Astrocyte (in vitro differentiated cells and primary cell): Measurements from ENCODE around the gene CCNB1IP1. TPM values are rescaled to one million over a fixed set of nuclear protein-coding genes. Genes with fewer than 3 reads are reported as not detected.
"Not testable (repeated sequence)": the region's sequence is repeated elsewhere in the genome, so short reads cannot be mapped to it uniquely, and the experiment has no call there.

Source experiments
- DNase-seq: peaks from one replicate; pipeline ENCODE4 v3.0.0-alpha.2; 2010; ENCODE audit warnings: low read depth
- FAIRE-seq: peaks from 2 replicates; lab custom pipeline; 2011; peaks lifted over from hg19 to GRCh38; lab: Jason Lieb, UNC
- H2AFZ ChIP-seq: 2 replicates; pipeline ENCODE4 v1.6.0; 2012; ENCODE audit warnings: low read depth, low read length, inconsistent platforms
- H3K27ac ChIP-seq: 2 replicates; pipeline ENCODE4 v1.5.1; 2011; ENCODE audit warnings: low read depth, low read length, inconsistent platforms
- H3K27me3 ChIP-seq: 2 replicates; pipeline ENCODE4 v1.6.0; 2011; ENCODE audit warnings: low read length, inconsistent platforms; ENCODE audit not compliant: insufficient read depth
- H3K36me3 ChIP-seq: 2 replicates; pipeline ENCODE4 v1.5.1; 2011; ENCODE audit warnings: low read length, inconsistent platforms; ENCODE audit not compliant: insufficient read depth
- H3K4me1 ChIP-seq: 2 replicates; pipeline ENCODE4 v1.5.1; 2011; ENCODE audit warnings: low read length, inconsistent platforms; ENCODE audit not compliant: insufficient read depth
- H3K4me2 ChIP-seq: 2 replicates; pipeline ENCODE4 v1.6.0; 2012; ENCODE audit warnings: low read length, inconsistent platforms
- H3K4me3 ChIP-seq: 2 replicates; pipeline ENCODE4 v1.5.1; 2011; ENCODE audit warnings: low read depth, mild to moderate bottlenecking, low read length, inconsistent platforms; ENCODE audit not compliant: insufficient read depth
- H3K79me2 ChIP-seq: 2 replicates; pipeline ENCODE4 v1.6.0; 2012; ENCODE audit warnings: mild to moderate bottlenecking, low read length, inconsistent platforms; ENCODE audit not compliant: insufficient read depth
- H3K9ac ChIP-seq: 2 replicates; pipeline ENCODE4 v1.6.0; 2012; ENCODE audit warnings: mild to moderate bottlenecking, low read length, inconsistent platforms
- H3K9me3 ChIP-seq: 2 replicates; pipeline ENCODE4 v1.5.1; 2012; ENCODE audit warnings: low read depth, mild to moderate bottlenecking, low read length, inconsistent platforms; ENCODE audit not compliant: insufficient read depth
- H4K20me1 ChIP-seq: 2 replicates; pipeline ENCODE4 v1.6.0; 2012; ENCODE audit warnings: low read length, inconsistent platforms; ENCODE audit not compliant: insufficient read depth
- H3K27ac Mint-ChIP-seq: one replicate; pipeline ENCODE4 v1.8.0; 2021; ENCODE audit warnings: mild to moderate bottlenecking, mixed read lengths; ENCODE audit not compliant: unreplicated experiment
- H3K27me3 Mint-ChIP-seq: one replicate; pipeline ENCODE4 v1.8.0; 2021; ENCODE audit warnings: low read depth, mixed read lengths; ENCODE audit not compliant: unreplicated experiment
- H3K36me3 Mint-ChIP-seq: one replicate; pipeline ENCODE4 v1.8.0; 2021; ENCODE audit warnings: low read depth, mixed read lengths; ENCODE audit not compliant: unreplicated experiment
- H3K4me1 Mint-ChIP-seq: one replicate; pipeline ENCODE4 v1.8.0; 2021; ENCODE audit warnings: low read depth, mixed read lengths; ENCODE audit not compliant: unreplicated experiment
- H3K4me3 Mint-ChIP-seq: one replicate; pipeline ENCODE4 v1.8.0; 2021; ENCODE audit warnings: mild to moderate bottlenecking, moderate library complexity, mixed read lengths; ENCODE audit not compliant: unreplicated experiment
- H3K9me3 Mint-ChIP-seq: one replicate; pipeline ENCODE4 v1.8.0; 2021; ENCODE audit warnings: mild to moderate bottlenecking, mixed read lengths; ENCODE audit not compliant: unreplicated experiment
- CTCF ChIP-seq: IDR thresholded peaks from 2 replicates; pipeline ENCODE4 v1.5.1; 2011; ENCODE audit warnings: low read depth, mild to moderate bottlenecking, inconsistent platforms, low read length, moderate library complexity; ENCODE audit not compliant: insufficient read depth
- EZH2 ChIP-seq: IDR thresholded peaks from 2 replicates; pipeline ENCODE4 v1.6.1; 2012; ENCODE audit warnings: mild to moderate bottlenecking, low read length, inconsistent platforms; ENCODE audit not compliant: insufficient read depth
- total RNA-seq: library from RNA; stranded (reverse); gene quantifications from 2 replicates; pipeline ENCODE4 v1.2.1, GENCODE V29; 2021

Gene CCNB1IP1
- total RNA-seq, 1 donor from 2014 or later: 89.1 TPM

DNA sequence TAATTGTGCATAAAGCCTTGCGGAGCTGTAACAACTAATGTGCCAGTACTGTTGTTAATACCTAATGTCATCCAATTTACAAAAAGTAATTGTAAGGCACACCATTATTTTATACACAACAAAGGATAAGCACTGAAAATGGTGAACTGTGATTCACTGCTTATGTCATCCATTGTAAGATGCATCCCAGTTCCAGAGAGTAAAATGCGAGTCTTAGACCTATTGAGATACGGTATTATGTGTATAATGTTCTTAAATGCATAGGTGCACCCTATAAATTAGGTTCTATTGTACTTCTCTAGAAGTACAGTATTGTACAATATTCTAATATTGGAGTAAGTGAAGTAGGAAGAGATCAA, 10.8 kb upstream of the CCNB1IP1 start:
- H3K27me3 ChIP-seq: no peaks in the 10 kb centered on the region
- no peaks in the 10 kb centered on the region for H3K9me3 ChIP-seq
- Mint-ChIP-seq H3K27ac (peak overlapping the region; percentile 94), H3K4me3 (peak overlapping the region; percentile 88), H3K27me3 (no peaks in the 10 kb centered on the region), H3K4me1 (no peaks in the 10 kb centered on the region), H3K36me3 (peaks cover 3% of the 10 kb centered on the region), H3K9me3 (no peaks in the 10 kb centered on the region)
- no peak for TF ChIP-seq CTCF
- TF ChIP-seq EZH2: no peak
- peak overlapping the region; percentile 81 for H3K4me2 ChIP-seq
- H3K36me3 ChIP-seq: peaks cover 27% of the 10 kb centered on the region
- H4K20me1 ChIP-seq: no peaks in the 10 kb centered on the region
- H3K4me3 ChIP-seq: peak overlapping the region; percentile 99
- H3K27ac ChIP-seq: peak overlapping the region; percentile 95
- peaks cover 5% of the 10 kb centered on the region for H3K4me1 ChIP-seq
- H2AFZ ChIP-seq: peak overlapping the region; percentile 76
- DNase-seq (peak; percentile 20), FAIRE-seq (no peak)
- H3K79me2 ChIP-seq: peaks cover 24% of the 10 kb centered on the region
- H3K9ac ChIP-seq: peak overlapping the region; percentile 98

GRCh38 chr14:20343092-20343861, 10.2 kb upstream of the CCNB1IP1 start, which contains the start of gene PARP2:
TSS of gene PARP2 (plus strand) at chr14:20343635. CDS start at chr14:20343642, 7 bp downstream.
- Histone ChIP-seq H3K4me3 (peak within 1 kb of the TSS; percentile 99), H3K27me3 (no peaks in the 10 kb centered on the region), H3K9me3 (no peaks in the 10 kb centered on the region), H3K4me2 (peak within 1 kb of the TSS; percentile 89), H4K20me1 (no peaks in the 10 kb centered on the region), H3K36me3 (peaks cover 24% of the 10 kb centered on the region), H3K79me2 (peaks cover 24% of the 10 kb centered on the region), H2AFZ (peak within 1 kb of the TSS; percentile 76), H3K27ac (peak within 1 kb of the TSS; percentile 95), H3K4me1 (peaks cover 5% of the 10 kb centered on the region), H3K9ac (peak within 1 kb of the TSS; percentile 98)
- TF ChIP-seq EZH2: no peak
- TF ChIP-seq CTCF: no peak
- peak within 1 kb of the TSS; percentile 94 for H3K27ac Mint-ChIP-seq
- no peaks in the 10 kb centered on the region for H3K4me1 Mint-ChIP-seq
- peak; percentile 99 for DNase-seq
- H3K36me3 Mint-ChIP-seq: peaks cover 3% of the 10 kb centered on the region
- no peaks in the 10 kb centered on the region for H3K9me3 Mint-ChIP-seq
- H3K4me3 Mint-ChIP-seq: peak within 1 kb of the TSS; percentile 88
- no peaks in the 10 kb centered on the region for H3K27me3 Mint-ChIP-seq
- FAIRE-seq: peak; percentile 98

DNA sequence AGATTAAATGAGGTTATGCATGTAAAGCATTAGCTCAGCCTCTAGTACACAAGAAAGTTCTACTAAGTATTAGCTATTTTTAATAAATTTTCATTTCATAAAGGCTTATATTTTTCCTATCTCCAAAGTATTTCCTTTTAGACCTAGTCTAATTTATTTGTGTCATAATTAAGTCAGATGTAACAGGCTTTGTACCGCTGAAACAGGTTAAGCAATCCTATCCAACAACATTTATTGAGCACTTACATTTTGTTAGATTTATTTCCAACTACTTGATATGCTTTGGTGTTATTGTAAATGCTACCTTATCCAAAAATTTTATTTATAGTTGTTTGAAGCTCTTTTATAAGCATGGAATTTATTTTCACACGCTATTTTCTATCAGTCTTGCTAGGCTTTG, 8.6 kb upstream of the CCNB1IP1 start:
- H3K27ac Mint-ChIP-seq: peak overlapping the region; percentile 94
- Histone ChIP-seq H2AFZ (no peak overlapping the region), H3K36me3 (peaks cover 14% of the 10 kb centered on the region), H3K9me3 (no peaks in the 10 kb centered on the region), H3K4me2 (peak overlapping the region; percentile 89), H3K9ac (peak overlapping the region; percentile 83), H3K79me2 (peaks cover 24% of the 10 kb centered on the region), H4K20me1 (no peaks in the 10 kb centered on the region), H3K4me1 (peaks cover 5% of the 10 kb centered on the region), H3K27me3 (no peaks in the 10 kb centered on the region), H3K4me3 (peak overlapping the region; percentile 75), H3K27ac (no peak overlapping the region)
- no peaks in the 10 kb centered on the region for H3K27me3 Mint-ChIP-seq
- H3K4me1 Mint-ChIP-seq: no peaks in the 10 kb centered on the region
- DNase-seq (no peak), FAIRE-seq (no peak)
- peak overlapping the region; percentile 88 for H3K4me3 Mint-ChIP-seq
- TF ChIP-seq EZH2: no peak
- TF ChIP-seq CTCF: no peak
- H3K36me3 Mint-ChIP-seq: no peaks in the 10 kb centered on the region
- no peaks in the 10 kb centered on the region for H3K9me3 Mint-ChIP-seq

- not testable (repeated sequence) for H3K9me3 Mint-ChIP-seq, H3K27ac Mint-ChIP-seq, H3K36me3 Mint-ChIP-seq, H3K4me1 ChIP-seq, H4K20me1 ChIP-seq, H3K4me1 Mint-ChIP-seq, H3K27me3 ChIP-seq, H3K4me3 ChIP-seq, H3K27ac ChIP-seq, H3K27me3 Mint-ChIP-seq, H3K9ac ChIP-seq, DNase-seq, FAIRE-seq, H2AFZ ChIP-seq, H3K4me2 ChIP-seq, H3K9me3 ChIP-seq, H3K4me3 Mint-ChIP-seq
- H3K79me2 ChIP-seq: peaks cover 24% of the 10 kb centered on the region
- H3K36me3 ChIP-seq: peaks cover 13% of the 10 kb centered on the region
Observed at GRCh38 chr14:20341032-20341431, 8.0 kb upstream of the CCNB1IP1 start.
